Measurements from ENCODE around the gene MANSC1. TPM values are rescaled to one million over a fixed set of nuclear protein-coding genes. Genes with fewer than 3 reads are reported as not detected.

The MANSC1 gene
- total and polyA plus RNA-seq, 2 of the 13 experiments (the other 11 are each of a cell fraction or from before 2014, with no cell fraction given), result 1.9 to 4.2 TPM

GRCh38 chr12:12349711-12350665, at the start of gene MANSC1 (continued):
- TF ChIP-seq SNAPC4 (CRISPR knock-in tag; IDR thresholded peaks at IDR 0.05) (0 out of 2 replicates have a peak, but pooled peaks have one; percentile 26), ZEB1 (IDR thresholded peaks at IDR 0.05; ENCODE audit: insufficient replicate concordance, low read depth) (peak; percentile 37), ZBTB38 (CRISPR knock-in tag; IDR thresholded peaks at IDR 0.05) (peak; percentile 73), ISL2 (CRISPR knock-in tag; IDR thresholded peaks at IDR 0.05) (peak; percentile 56; the same call in 1 of the 2 replicates), ZNF780A (CRISPR knock-in tag; IDR thresholded peaks at IDR 0.05) (no peak), ZMAT3 (CRISPR knock-in tag; conservative IDR thresholded peaks at IDR 0.05) (0 out of 2 replicates have a peak, but pooled peaks have one; percentile 27), HOXA7 (CRISPR knock-in tag; IDR thresholded peaks at IDR 0.05) (no peak), HOXD1 (CRISPR knock-in tag; IDR thresholded peaks at IDR 0.05) (no peak), ZIK1 (CRISPR knock-in tag; IDR thresholded peaks at IDR 0.05; ENCODE audit: borderline replicate concordance, low read depth) (peak; percentile 78; the same call in 1 of the 2 replicates), NR2C2 (CRISPR knock-in tag; IDR thresholded peaks at IDR 0.05; ENCODE audit: borderline replicate concordance) (peak; percentile 81), ZNF143 (CRISPR knock-in tag; IDR thresholded peaks at IDR 0.05) (peak; percentile 70), ZFP36L1 (CRISPR knock-in tag; IDR thresholded peaks at IDR 0.05) (0 out of 2 replicates have a peak, but pooled peaks have one; percentile 17), SOX13 (IDR thresholded peaks at IDR 0.05) (no peak), SOX13 (CRISPR knock-in tag; conservative IDR thresholded peaks at IDR 0.05 in 1 of 2, IDR thresholded peaks at IDR 0.05 in 1 of 2) (peak in 1 of 2 experiments; percentile 37; a peak in 1 of 4 replicates), RXRA (CRISPR knock-in tag; IDR thresholded peaks at IDR 0.05) (peak; percentile 45; the same call in 1 of the 2 replicates), SIN3A (IDR thresholded peaks at IDR 0.05; ENCODE audit: borderline replicate concordance, low read depth, low read length) (no peak), MBNL3 (CRISPR knock-in tag; conservative IDR thresholded peaks at IDR 0.05) (no peak), PRMT3 (CRISPR knock-in tag; IDR thresholded peaks at IDR 0.05; ENCODE audit: borderline replicate concordance, low read depth) (0 out of 2 replicates have a peak, but pooled peaks have one; percentile 66), ARNTL (CRISPR knock-in tag; IDR thresholded peaks at IDR 0.05) (0 out of 2 replicates have a peak, but pooled peaks have one; percentile 44), HNRNPUL1 (IDR thresholded peaks at IDR 0.05; ENCODE audit: low read depth, low read length) (no peak), NR3C1 (CRISPR knock-in tag; IDR thresholded peaks at IDR 0.05) (no peak), ATF7 (IDR thresholded peaks at IDR 0.05) (no peak), ATF7 (CRISPR knock-in tag; IDR thresholded peaks at IDR 0.05) (0 out of 2 replicates have a peak, but pooled peaks have one; percentile 52), ZNF292 (CRISPR knock-in tag; IDR thresholded peaks at IDR 0.05; ENCODE audit: borderline replicate concordance, low read depth) (no peak), ZNF431 (CRISPR knock-in tag; IDR thresholded peaks at IDR 0.05; ENCODE audit: borderline replicate concordance, low read depth) (peak; percentile 27; the same call in 1 of the 2 replicates)

Measured in HepG2 (cell line).